AG04449 (cell line): ENCODE measurements around the gene ARHGAP32.

Experiments
- CTCF ChIA-PET: fragments of 350-600 bp; formaldehyde crosslinking; extraction: SDS; loops from one replicate; lab custom pipeline; 2021; ENCODE audit warnings: antibody characterized with exemption; lab: Yijun Ruan, JAX
- POLR2A ChIA-PET: fragments of 400-600, 350-600 bp; formaldehyde crosslinking; extraction: SDS; loops from one replicate; lab custom pipeline; 2020; ENCODE audit warnings: antibody characterized with exemption, inconsistent platforms; lab: Yijun Ruan, JAX
- DNase-seq: peaks from one replicate; pipeline ENCODE4 v3.0.0-alpha.2; 2010; ENCODE audit warnings: low read depth, low spot score
- H3K4me3 ChIP-seq: 2 replicates; pipeline ENCODE4 v1.5.1; 2011; ENCODE audit warnings: low read depth, mild to moderate bottlenecking, control low read depth, low read length
- TF ChIP-seq, protein P1 (sequence below): IDR thresholded peaks from one replicate; pipeline ENCODE4 v1.5.1; 2011; ENCODE audit warnings: mild to moderate bottlenecking, moderate library complexity, low read length, control low read depth, inconsistent platforms; ENCODE audit not compliant: insufficient read depth; ENCODE audit errors: missing control alignments

ARHGAP32 gene

DNA sequence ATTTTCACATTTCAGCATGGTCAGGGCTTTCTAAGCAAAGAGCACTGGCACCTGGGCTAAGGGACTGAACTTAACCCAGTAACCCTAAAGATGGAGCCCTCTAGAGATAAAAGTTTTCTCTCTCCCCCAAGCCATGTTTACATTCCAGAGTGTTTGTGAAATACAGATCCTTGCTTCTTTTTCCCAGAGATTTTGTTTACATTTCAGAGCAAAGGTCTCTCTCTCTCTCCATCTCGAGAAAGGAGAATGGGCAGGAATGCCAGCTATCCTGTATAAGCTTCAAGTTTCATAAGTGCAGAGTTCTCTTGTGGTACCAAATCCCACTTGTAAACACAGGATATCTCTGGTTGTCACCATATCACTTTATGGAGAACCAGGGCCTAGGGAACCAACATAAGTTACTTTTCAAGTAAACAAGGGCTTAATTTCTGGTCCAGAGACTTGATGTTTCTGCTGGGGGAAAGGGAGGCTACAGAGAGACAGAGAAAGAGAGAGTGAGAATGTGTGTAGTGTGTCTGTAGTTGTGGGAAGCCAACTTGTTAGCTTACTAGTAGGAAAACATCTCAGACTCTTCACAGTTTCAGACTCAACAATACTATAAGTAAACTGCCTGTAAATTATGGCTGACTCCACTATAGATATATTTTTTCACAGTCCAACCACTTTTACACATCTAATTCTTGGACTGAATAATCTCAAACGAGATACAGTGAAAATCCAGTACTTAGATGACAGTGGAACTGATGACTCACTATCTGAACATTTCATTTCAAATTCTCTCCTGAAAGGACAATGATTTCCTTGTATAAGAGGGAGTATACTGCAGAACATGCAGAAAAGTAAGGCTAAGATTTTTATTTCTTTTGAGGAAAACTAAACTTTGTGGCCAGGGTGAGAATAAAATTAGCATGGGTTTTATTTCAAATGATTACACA lies 76.2 kb downstream of the ARHGAP32 start:
- TF ChIP-seq, protein P1, sequence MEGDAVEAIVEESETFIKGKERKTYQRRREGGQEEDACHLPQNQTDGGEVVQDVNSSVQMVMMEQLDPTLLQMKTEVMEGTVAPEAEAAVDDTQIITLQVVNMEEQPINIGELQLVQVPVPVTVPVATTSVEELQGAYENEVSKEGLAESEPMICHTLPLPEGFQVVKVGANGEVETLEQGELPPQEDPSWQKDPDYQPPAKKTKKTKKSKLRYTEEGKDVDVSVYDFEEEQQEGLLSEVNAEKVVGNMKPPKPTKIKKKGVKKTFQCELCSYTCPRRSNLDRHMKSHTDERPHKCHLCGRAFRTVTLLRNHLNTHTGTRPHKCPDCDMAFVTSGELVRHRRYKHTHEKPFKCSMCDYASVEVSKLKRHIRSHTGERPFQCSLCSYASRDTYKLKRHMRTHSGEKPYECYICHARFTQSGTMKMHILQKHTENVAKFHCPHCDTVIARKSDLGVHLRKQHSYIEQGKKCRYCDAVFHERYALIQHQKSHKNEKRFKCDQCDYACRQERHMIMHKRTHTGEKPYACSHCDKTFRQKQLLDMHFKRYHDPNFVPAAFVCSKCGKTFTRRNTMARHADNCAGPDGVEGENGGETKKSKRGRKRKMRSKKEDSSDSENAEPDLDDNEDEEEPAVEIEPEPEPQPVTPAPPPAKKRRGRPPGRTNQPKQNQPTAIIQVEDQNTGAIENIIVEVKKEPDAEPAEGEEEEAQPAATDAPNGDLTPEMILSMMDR: no peak
- ChIA-PET CTCF (interaction anchor here (1.1 to 1.8 kb wide), 4 partner anchors 9 to 216 kb away, joined by 3 to 30 read pairs (median 4); no protein-coding TSS in a partner anchor), POLR2A (interaction anchor here (0.7 kb wide), 1 partner anchor 543 kb away, joined by 3 read pairs; no protein-coding TSS in a partner anchor)
- no peak overlapping the region for H3K4me3 ChIP-seq
- peak; percentile 17 for DNase-seq

DNA sequence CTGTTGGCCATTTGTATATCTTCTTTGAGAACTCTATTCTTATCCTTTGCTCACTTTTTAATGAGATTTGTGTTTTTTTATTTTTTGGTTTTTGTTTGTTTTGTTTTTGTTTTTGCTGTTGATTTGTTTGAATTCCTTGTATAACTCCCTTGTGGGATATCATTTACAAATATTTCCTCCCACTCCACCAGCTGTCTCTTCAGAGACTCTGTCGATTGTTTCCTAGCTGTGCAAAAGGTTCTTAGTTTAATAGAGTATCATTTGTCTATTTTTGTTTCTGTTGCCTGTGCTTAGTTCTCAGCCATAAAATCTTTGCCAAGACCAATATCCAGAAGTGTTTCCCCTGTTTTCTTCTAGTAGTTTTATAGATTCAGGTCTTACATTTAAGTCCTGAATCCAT lies 82.4 kb downstream of the ARHGAP32 start:
- CTCF ChIA-PET: no interaction called here
- no peak for DNase-seq
- H3K4me3 ChIP-seq: no peak overlapping the region
- POLR2A ChIA-PET: no interaction called here
- TF ChIP-seq, protein P1: no peak

DNA sequence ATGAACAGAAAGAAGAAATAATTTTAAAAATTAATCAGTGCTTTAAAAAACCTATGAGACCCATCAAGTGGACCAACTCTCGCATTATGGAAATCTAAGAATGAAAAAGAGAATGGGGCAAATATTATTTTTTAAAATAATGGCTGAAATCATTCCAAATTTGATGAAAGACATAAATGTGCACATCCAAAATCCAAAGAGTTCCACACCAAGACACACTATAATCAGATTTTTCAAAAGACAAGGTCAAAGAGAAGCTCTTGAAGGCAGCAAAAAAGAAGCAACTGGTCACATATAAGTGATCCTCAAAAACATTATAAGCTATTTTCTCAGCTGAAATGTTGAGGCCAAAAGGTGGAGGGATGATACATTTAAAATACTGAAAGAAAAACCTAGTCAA lies 85.3 kb downstream of the ARHGAP32 start:
- ChIA-PET POLR2A (no interaction called here), CTCF (interaction anchor here (1.2 to 1.7 kb wide), 3 partner anchors 9 to 257 kb away, joined by 3 to 4 read pairs (median 4); no protein-coding TSS in a partner anchor)
- no peak overlapping the region for H3K4me3 ChIP-seq
- TF ChIP-seq, protein P1: no peak
- DNase-seq: no peak

DNA sequence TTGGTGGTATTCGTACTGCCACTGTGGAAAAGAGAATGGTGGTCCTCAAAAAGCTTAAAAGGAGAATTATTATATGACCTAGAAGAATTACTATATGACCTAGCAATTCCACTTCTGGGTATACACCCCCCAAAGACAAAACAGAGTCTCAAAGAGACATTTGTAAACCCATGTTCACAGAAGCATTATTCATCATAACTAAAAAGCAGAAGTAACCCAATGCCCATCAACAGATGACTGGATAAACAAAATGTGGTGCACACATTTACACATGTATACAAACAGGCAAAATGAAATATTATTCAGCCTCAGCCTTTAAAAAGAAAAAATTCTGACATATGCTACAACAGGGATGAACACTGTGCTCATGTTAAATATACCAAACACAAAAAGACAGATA lies 89.4 kb downstream of the ARHGAP32 start:
- ChIA-PET CTCF (interaction anchor here (1.4 kb wide), 1 partner anchor 11 kb away, joined by 3 read pairs; no protein-coding TSS in a partner anchor), POLR2A (no interaction called here)
- TF ChIP-seq, protein P1: no peak
- no peak overlapping the region for H3K4me3 ChIP-seq
- no peak for DNase-seq

DNA sequence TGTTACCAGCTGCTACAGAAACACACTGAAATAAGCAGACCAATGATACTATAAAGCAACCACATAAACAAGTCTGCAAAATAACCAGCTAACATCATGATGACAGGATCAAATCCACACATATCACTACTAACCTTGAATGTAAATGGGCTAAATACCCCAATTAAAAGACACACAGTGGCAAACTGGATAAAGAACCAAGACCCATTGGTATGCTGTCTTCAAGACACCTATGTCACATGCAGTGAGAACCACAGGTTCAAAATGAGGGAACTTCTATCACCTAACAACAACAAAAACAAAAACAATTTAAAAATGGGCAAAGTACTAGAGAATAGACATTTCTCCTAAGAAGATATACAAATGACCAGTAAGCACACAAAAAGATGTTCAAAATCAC lies 89.9 kb downstream of the ARHGAP32 start:
- TF ChIP-seq, protein P1: no peak
- no peak overlapping the region for H3K4me3 ChIP-seq
- POLR2A ChIA-PET: no interaction called here
- no peak for DNase-seq
- CTCF ChIA-PET: interaction anchor here (0.6 to 1.4 kb wide), 2 partner anchors 10 to 798 kb away, joined by 3 read pairs; no protein-coding TSS in a partner anchor

DNA sequence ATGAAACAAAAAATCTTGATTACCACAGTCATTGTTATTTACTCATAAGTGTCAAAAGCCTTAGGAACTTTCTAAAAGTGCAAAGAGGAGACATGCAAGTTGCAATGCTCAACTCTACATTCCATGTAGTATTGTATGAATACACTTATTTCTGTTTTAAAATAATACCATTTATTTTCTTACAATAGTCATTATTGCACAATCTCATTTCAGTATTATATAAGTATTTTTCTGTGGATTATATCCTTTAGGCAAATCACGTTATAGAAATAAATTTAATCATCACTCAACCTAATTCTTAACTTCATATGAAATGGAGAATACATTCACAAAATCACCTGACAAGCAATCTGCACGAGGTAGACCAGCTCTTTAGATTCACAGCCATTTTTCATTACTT lies 98.8 kb downstream of the ARHGAP32 start:
- CTCF ChIA-PET: interaction anchor here (1.2 kb wide), 1 partner anchor 235 kb away, joined by 3 read pairs; no protein-coding TSS in a partner anchor
- POLR2A ChIA-PET: no interaction called here
- DNase-seq: no peak
- no peak overlapping the region for H3K4me3 ChIP-seq
- TF ChIP-seq, protein P1: no peak
